Dermis blood vessel endothelial cell (primary cell): ENCODE data around the gene WDR26. TPM values are rescaled to one million over a fixed set of nuclear protein-coding genes. Genes with fewer than 3 reads are reported as not detected.
"Not testable (repeated sequence)": the region's sequence is repeated elsewhere in the genome, so short reads cannot be mapped to it uniquely, and the experiment has no call there.

Source experiments
- DNase-seq: peaks from one replicate; pipeline ENCODE4 v3.0.0; 2010
- total RNA-seq: library from RNA; depleted of rRNA; stranded (reverse); fragments of >200 nt; gene quantifications from 2 replicates; pipeline ENCODE4 v1.2.3, GENCODE V29; 2014

The WDR26 gene
- 70.3 and 140 TPM in 2 replicates for total RNA-seq

DNA sequence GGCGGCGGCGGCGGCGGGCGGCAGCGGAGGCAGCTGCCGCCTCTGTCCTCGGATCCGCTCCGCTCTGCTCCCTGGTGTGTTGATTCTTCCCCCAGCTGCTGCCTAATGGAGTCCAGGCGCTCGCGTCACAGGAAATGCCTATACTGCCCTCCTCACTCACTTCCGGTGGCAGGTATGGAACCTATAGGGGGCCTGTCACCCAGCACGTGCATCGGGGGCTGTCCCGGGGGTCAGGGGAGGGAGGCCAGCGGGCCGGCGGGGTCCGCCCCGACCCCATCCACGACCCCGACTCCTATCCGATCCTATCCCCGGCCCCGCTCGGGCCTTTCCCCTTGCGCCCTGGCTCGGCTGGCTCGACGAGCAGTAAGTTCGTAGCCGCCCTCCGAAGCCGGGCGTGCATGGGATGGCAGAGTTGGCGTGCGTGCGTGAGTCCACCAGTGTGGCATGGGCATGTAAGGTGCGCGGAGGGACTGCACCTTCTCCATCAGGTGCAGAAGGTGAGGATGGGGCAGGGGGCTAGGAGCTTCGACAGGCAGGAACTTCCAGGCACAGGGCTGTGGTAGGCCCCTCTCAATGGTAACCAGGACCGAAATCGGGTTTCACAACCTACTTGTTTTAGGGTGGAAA lies at the start of gene WDR26:
TSS of gene WDR26 (minus strand) at position 107 of the 627 bp plus-strand sequence.
- peak; percentile 84 for DNase-seq

DNA sequence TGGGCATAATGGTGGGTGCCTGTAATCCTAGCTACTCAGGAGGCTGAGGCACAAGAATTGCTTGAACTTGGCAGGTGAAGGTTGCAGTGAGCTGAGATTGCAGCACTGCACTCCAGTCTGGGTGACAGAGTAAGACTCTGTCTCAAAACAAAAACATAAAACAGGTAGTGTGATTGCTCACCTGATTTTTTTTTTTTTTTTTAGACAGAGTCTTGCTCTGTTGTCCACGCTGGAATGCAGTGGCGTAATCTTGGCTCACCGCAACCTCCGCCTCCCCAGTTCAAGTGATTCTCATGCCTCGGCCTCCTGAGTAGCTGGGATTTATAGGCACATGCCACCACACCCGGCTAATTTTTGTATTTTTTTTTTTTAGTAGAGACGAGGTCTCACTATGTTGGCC lies 48.6 kb upstream of the WDR26 start:
- not testable (repeated sequence) for DNase-seq

DNA sequence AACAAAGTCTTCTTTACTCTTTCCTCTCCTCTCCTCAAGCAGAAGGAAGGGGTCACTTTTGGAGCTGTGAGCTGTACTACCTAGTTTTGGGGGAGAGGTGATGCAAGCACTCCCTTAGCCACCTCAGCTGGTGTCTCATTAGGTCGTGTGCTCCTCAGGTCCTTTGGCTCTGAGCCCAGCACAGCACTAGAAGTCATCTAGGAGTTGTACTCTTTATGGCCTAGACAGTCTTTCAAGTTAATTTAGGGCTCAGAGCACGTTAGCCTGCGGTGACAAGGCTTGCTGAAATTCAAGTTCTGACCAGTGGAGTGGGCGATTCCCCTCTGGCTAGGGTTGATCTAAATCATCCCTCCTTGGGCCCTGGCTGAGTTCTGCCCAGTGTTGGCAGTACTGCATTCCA lies 48.0 kb upstream of the WDR26 start:
- DNase-seq = no peak

DNA sequence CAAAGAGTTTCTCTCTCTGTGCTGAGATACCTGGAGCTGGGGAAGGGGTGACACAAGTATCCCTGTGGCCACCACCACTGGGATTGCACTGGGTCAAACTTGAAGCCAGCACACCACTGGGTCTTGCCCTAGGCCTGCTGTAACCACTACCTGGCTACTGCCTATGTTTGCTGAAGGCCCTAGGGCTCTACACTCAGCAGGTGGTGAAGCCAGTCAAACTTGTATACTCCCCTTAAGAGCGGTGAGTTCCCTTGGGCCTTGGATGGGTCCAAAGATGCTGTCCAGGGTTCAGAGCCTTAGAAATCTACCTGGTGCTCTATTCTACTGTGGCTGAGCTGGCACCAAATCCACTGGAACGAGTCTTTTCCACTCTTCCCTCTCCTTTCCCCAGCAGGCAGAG lies 47.0 kb upstream of the WDR26 start:
- DNase-seq = no peak

DNA sequence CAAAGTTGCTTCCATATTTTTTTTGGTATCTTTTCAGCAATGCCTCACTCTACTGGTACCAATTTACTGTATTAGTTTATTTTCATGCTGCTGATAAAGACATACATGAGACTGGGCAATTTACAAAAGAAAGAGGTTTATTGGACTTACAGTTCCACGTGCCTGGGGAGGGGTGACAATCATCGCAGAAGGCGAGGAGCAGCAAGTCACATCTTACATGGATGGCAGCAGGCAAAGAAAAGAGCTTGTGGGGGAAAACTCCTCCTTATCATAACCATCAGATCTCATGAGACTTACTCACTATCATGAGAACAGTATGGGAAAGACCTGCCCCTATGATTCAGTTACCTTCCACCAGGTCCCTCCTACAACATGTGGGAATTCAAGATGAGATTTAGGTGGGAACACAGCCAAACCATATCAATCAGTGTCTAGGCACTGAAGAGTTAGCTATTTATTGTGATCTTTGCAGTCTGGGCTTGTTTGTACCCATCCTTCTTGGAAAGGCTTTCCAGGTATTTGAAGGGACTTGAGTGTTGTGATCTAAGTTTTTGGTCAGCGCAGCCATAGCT lies 46.4 kb upstream of the WDR26 start:
- not testable (repeated sequence) for DNase-seq

DNA sequence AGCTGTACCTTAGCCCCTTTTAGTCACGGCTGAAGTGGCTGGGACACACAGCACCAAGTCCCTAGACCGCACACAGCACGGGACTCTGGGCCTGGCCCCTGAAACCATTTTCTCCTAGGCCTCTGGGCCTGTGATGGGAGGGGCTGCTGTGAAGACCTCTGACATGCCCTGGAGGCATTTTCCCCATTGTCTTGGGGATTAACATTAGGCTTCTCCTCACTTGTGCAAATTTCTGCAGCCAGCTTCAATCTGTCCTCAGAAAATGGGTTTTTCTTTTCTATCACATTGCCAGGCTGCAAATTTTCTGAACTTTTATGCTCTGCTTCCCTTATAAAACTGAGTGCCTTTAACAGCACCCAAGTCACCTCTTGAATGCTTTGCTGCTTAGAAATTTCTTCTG lies 45.6 kb upstream of the WDR26 start:
- not testable (repeated sequence) for DNase-seq

DNA sequence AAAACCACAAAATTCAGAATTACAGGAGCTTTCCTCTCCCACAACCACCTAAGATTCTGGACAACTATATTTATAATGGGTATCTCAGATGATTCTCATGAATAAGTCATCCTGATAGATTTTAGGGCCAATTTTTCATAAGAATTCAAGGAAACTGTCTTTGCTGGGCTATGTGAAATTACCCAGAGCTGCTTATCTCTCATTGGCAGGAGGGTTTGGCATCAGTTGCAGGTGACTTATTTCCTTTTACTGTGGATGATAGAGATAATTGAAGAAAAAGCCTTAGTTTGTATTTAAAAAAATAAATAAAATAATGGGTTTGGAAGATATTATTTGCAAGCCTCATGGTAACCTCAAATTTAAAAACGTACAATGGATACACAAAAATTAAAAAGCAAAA lies 38.2 kb upstream of the WDR26 start:
- DNase-seq = peak; percentile 49

DNA sequence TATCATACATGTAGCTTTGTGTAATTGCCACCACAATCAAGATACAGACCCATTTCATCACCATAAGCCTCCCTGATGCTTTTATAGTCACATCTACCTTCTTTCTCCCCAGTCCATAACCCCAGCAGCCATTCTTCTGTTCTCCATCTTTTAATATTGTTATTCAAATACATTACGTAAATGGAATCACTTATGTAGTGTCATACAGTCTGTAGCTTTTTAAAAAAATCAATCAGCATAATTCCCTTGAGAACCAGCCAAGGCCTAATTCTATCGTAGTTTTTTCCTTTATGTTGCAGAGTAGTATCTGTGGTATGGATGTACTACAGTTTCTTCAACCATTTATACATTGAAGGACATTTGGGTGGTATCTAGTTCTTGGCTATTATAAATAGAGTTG lies 31.6 kb upstream of the WDR26 start:
- no peak for DNase-seq

DNA sequence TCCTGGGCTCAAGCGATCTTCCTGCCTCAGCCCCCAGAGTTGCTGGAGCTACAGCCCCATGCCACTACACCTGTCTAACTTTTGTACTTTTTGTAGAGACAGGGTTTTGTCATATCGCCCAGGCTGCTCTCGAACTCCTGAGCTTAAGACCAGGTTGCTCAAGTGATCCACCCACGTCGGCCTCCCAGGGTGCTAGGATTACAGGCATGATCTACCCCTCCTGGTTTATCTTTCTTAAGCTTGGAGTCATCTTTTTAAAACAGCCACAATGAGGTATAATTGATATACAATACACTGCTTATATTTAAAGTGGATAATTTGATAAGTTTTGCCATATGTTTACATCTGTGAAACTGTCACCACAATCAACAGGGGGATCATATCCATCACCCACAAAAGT lies 25.4 kb upstream of the WDR26 start:
- DNase-seq = no peak

DNA sequence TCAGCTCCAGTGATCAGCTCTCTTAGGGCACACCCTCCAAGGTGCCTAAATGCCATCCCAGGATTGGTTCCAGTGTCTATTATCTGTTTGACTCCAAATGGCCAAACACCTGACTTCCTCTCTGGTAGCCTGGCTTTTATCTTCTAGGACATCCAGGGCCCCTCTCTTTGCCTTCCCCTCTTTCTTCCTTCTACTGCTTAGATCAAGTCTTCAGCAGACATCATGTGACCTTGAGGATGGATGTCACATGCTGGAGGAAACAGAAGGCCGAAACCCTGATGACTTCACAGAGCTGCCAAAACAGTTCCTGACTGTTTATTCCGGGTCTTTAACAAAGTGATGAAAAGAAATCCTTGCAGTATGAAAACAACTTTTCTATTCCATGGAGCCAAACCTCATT lies 24.4 kb upstream of the WDR26 start:
- peak; percentile 71 for DNase-seq

DNA sequence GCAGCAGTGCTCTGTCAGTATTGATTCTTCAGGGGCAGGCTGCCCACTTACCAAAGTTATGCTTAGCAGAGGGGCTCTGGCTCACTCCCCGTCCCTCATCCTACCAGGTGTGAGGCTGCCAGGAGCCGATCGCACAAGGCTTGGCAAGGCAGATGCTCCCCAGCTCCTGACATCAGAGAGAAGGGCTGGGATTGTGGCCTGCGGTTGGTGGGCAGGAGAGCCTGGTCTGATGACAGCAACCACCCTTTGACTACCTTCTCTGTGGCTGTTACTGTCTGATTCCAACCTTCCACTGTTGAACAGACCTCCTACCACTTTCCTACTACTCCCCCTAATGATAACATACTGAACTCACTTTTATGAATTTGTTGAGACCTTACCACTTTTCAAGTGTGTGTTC lies 23.7 kb upstream of the WDR26 start:
- no peak for DNase-seq

DNA sequence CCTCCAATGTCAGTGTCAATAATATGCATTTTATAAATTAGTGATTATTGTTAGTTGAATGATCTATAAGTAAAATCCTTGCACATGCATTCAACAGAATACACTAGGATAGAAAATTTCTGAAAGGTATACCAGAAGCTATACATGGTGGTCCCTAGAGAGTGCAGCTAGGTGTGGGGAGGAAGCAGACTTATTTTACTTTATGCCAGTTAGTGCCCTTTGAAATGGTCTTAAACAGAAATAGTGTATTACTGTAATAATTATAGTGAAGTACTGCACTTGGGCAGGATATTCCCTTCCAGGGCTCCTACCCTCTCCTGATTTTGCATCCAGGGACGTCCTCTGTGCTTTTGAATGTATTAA lies 23.2 kb upstream of the WDR26 start:
- no peak for DNase-seq

DNA sequence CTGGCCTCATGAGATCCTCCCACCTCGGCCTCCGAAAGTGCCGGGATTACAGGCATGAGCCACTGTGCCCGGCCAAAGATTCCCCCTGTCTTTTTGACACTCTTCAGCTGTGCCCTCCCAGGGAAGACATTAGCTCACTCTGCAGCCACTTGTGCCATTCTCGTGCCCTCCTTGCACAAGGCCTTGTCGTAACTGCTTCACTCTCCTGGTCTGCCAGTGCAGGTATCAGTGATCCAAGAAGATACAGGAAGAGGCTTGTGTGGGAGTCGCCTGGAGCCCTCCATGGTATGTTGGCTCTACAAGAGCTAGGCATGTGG lies 22.0 kb upstream of the WDR26 start:
- no peak for DNase-seq

DNA sequence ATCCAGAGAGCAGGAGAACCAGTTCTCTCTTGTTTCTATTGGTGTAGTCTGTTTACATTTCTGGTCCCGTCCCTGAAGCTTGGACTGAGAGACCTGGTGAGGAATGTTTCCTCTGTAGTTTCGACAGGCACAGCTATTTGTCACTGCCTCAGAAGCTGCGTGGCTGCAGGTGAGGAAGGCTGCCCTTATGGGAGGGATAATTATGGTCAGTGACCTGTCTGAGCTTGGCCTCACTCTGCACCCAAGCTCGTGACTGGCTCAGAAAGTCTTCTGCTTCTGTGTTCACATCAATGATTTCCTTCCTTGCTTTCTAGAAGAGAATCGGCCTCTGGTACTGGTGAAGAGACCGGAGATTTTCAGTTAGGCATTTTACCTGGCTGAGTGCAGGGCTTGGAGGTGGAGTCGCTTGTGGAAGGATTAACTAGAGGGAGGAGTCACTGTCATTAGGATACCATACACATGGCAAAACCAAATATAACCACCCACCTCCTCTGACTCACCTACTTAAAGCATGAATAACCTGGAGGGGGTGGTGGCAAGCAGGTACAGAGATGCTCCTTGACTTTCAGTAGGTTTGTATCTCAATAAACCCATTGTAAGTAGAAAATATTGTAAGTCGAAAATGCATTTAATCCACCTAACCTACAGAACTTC lies 19.9 kb upstream of the WDR26 start:
- no peak for DNase-seq

DNA sequence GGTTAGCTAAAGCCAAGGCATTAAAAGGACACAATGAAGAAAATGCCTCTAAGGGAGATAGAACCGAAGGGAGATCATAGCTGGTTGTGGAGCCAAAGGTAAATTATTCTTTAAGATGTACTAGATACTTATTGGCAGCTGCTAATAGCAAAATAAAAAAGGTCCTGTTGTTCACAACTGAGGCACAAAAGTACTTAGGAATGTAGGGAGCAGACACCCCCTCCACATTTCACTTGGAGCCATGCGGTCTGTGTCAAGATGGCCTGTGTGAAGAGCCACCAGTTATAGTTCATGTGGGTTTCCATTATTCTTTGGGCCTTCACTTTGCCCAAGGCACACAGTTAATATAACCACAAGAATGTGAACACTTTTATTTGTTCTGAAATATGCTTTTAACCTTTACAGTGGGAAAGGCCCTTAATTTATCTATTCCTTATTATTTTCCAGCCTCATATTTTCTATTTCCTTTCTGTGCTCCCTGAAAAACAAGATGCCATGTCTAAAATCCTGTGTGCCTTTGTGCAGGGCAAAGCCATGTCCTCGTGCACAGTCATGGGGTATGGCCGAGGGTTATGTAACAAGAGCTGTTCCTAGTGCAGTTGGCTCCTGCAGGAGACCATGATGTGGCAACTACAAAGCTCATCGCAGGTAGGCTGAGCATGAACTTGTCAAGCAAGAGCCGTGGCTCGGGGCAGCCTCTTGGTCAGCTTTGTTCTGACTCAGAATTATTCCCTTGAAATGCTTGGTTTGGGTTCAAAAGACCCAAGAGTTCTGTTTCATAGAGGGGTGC lies 16.2 kb upstream of the WDR26 start:
- no peak for DNase-seq

DNA sequence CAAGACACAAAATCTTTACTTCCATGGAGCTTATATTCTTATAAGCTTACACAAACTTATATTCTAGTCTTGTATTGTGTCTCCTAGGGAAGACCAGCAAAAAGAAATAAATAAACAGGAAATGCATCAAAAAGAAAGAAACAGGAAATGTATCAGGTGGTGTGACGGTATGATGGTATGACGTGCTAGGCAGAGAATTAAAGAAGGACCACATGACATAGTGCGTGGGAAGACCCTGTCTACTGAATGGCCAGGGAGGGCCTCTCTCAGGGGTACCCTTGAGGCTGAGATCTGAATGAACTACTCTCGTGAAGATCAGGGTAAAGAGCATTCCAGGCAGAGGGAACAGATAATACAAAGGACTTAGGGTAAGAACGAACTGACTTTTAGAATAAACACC lies 15.6 kb upstream of the WDR26 start:
- no peak for DNase-seq

DNA sequence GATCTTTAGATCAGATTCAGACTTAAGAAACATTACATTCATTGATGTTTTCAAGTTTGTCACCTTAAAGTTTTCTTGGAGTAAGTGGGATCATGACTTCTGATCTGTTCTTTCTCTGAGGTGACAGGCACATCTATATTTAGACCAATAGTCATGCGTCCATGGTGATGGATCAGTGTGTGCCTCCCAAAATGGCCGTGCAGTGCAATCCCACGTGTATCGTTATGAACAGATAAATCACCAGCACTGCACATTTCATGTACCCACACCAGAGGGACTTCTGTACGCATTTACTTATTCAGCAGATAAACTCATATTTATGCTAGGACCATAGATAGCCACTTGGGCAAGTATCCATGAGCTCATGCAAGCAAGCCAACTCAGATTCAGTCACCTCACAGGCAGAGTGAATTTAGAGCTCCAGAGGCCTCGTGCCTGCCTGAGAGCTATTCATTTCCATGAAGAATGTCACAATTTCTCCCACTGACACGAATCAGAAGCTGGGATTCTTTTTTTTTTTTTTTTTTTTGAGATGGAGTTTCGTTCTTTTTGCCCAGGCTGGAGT lies 13.9 kb upstream of the WDR26 start:
- DNase-seq = no peak

DNA sequence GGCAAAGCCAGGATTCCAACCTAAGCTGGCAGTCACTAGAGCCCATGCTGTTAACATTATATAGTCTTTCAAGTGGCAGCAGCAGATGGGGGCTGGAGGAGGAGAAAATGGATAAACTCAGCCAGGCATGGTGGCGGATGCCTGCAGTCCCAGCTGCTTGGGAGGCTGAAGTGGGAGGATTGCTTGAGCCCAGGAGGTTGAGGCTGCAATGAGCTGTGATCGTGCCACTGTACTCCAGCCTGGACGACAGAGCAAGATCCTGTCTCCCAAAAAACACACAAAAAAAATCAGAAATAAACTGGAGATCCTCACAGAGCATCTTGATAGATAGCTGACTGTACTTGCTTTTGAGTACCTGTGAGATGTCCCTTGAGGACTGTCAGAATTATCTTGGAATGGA lies 13.4 kb upstream of the WDR26 start:
- no peak for DNase-seq

DNA sequence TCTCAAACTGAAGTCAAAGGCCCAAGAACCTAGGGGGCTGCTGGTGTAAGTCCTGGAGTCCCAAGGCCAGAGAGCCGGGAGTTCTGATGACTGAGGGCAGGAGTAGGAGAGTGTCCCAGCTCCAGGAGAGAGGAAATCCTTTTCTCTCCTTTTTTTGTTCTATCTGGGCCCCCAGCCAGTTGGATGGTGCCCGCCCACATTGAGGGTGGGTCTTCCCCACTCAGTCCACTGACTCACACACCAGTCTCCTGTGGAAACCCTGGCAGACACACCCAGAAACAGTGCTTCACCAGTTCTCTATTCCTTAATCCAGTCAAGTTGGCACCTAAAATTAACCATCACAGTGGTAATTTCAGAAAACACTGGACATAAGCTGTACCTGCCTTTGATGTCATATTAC lies 12.7 kb upstream of the WDR26 start:
- DNase-seq = peak; percentile 65

DNA sequence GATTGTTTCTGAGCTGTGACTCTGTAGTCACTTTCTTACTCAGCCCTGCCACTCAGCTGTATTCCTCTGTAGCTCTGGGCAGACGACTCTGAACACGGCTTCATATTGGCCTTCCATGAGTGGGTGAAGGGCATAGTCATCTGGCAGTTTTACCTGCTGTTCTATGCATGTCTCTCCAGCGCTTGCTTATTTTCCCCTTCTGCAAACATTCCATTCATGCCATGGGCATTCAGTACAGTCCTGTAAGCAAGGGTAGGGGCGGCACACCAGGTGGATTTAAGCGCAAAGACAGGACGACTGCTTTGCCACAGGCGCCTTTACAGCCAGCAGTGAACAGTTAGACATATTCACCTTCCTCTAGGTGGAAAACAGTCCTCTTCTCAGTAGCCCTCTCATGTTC lies 4.4 kb upstream of the WDR26 start:
- no peak for DNase-seq

DNA sequence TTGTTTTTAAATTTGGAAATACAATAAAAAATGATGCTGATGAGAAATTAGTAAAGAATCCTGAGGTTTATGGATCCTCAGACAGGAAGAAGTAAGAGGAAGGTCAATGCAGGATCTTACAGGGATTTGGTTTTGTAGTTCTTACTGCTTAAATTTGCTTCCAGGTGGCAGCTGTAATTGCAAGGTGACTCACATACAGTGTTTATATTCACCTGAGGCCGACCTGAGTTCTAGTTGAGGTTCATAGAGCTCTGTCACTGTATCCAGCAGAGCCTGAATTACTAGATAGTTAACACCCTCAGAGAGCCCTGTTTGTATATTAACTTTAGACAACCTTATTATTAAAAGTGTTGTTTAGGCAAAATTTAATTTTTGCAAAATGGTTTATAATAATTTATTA lies 1.4 kb upstream of the WDR26 start:
- DNase-seq = no peak

DNA sequence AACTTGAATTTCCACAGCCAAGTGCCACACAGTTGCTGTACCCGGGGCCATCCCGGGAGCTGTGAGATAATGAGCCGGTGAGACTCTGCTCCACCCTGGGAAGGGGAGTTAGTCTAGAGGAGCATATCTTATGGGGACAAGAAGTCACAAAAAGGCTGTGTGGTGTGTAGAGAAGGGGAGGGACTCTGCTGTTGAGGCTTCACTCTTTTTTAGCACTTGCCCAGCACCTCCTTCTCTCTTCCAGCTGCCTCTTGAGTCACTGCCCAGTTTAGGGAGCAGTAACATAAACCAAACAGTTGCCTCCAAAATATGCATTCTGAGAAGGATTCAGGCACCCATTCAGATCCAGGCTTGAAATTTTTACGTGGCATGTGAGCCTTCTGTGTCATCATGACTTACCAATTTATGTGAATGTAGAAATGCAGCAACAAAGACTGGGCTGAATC lies 744 bp upstream of the WDR26 start:
- DNase-seq = peak; percentile 28
